NCI-H345 (cell line): ENCODE data around the gene OPN1MW3.
"Not testable (repeated sequence)": the region's sequence is repeated elsewhere in the genome, so short reads cannot be mapped to it uniquely, and the experiment has no call there.

Experiments
- DNase-seq: peaks from one replicate; lab custom pipeline; 2025; lab: John Stamatoyannopoulos, UW

Gene OPN1MW3

GRCh38 chrX:154296731-154297130 lies 39.3 kb downstream of the OPN1MW3 start:
- no peak for DNase-seq

GRCh38 chrX:154298312-154298711 lies 40.9 kb downstream of the OPN1MW3 start:
- peak; percentile 46 for DNase-seq

- no peak for DNase-seq
Measured at GRCh38 chrX:154300816-154301215, 43.4 kb downstream of the OPN1MW3 start.

- not testable (repeated sequence) for DNase-seq
Measured at GRCh38 chrX:154302998-154303397, 45.6 kb downstream of the OPN1MW3 start.

- no peak for DNase-seq
Measured at GRCh38 chrX:154303476-154303875, 46.1 kb downstream of the OPN1MW3 start.

- no peak for DNase-seq
Measured at GRCh38 chrX:154304846-154305245, 47.5 kb downstream of the OPN1MW3 start.

GRCh38 chrX:154305541-154306205 lies 48.3 kb downstream of the OPN1MW3 start:
- DNase-seq, result no peak

GRCh38 chrX:154307202-154307601 lies 49.8 kb downstream of the OPN1MW3 start:
- DNase-seq, result no peak

- DNase-seq, result peak; percentile 44
Measured at GRCh38 chrX:154308108-154308946, 50.9 kb downstream of the OPN1MW3 start.

- no peak for DNase-seq
Measured at GRCh38 chrX:154309041-154309775, 51.8 kb downstream of the OPN1MW3 start.

GRCh38 chrX:154310616-154311536 lies 53.5 kb downstream of the OPN1MW3 start:
- DNase-seq, result no peak

- DNase-seq, result no peak
Measured at GRCh38 chrX:154312116-154312515, 54.7 kb downstream of the OPN1MW3 start.

- no peak for DNase-seq
Measured at GRCh38 chrX:154313147-154313546, 55.8 kb downstream of the OPN1MW3 start.

- no peak for DNase-seq
Measured at GRCh38 chrX:154315416-154315815, 58.0 kb downstream of the OPN1MW3 start.

GRCh38 chrX:154317391-154317995 lies 60.1 kb downstream of the OPN1MW3 start:
- peak; percentile 13 for DNase-seq

- no peak for DNase-seq
Measured at GRCh38 chrX:154320406-154320805, 63.0 kb downstream of the OPN1MW3 start.
